ENCODE results near the gene CIDEB.

The CIDEB gene

GRCh38 chr14:24291446-24292117 is 16.2 kb downstream of the CIDEB start:
- TF ChIP-seq, protein P1, sequence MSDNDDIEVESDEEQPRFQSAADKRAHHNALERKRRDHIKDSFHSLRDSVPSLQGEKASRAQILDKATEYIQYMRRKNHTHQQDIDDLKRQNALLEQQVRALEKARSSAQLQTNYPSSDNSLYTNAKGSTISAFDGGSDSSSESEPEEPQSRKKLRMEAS (IDR thresholded peaks at IDR 0.05), result no peak
- TF ChIP-seq FOXM1 (IDR thresholded peaks at IDR 0.05; ENCODE audit: borderline replicate concordance, low read depth), result no peak
- TF ChIP-seq, protein P2, sequence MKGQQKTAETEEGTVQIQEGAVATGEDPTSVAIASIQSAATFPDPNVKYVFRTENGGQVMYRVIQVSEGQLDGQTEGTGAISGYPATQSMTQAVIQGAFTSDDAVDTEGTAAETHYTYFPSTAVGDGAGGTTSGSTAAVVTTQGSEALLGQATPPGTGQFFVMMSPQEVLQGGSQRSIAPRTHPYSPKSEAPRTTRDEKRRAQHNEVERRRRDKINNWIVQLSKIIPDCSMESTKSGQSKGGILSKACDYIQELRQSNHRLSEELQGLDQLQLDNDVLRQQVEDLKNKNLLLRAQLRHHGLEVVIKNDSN (IDR thresholded peaks at IDR 0.05), result no peak
- TF ChIP-seq EP300 (IDR thresholded peaks at IDR 0.05; ENCODE audit: borderline replicate concordance), result no peak
- TF ChIP-seq TCF12 (IDR thresholded peaks at IDR 0.05; ENCODE audit: low read depth), result no peak
- TF ChIP-seq YY1 (IDR thresholded peaks at IDR 0.05; ENCODE audit: low read depth), result no peak
- no peak for TF ChIP-seq CEBPB (IDR thresholded peaks at IDR 0.05)
- no peak for TF ChIP-seq RAD21 (IDR thresholded peaks at IDR 0.05; ENCODE audit: low read depth)
- TF ChIP-seq NFIC (IDR thresholded peaks at IDR 0.05), result no peak
- TF ChIP-seq TEAD4 (IDR thresholded peaks at IDR 0.05), result no peak
- no peak for TF ChIP-seq TAF1 (IDR thresholded peaks at IDR 0.05; ENCODE audit: low read depth)
- no peak for TF ChIP-seq CREB1 (IDR thresholded peaks at IDR 0.05; ENCODE audit: low read depth)
- TF ChIP-seq EGR1 (IDR thresholded peaks at IDR 0.05), result no peak
- no peak for TF ChIP-seq ZBTB7A (IDR thresholded peaks at IDR 0.05; ENCODE audit: low read depth)
- no peak for TF ChIP-seq REST (IDR thresholded peaks at IDR 0.05; ENCODE audit: low read depth)

- no peak for TF ChIP-seq FOXM1 (IDR thresholded peaks at IDR 0.05; ENCODE audit: borderline replicate concordance, low read depth)
- TF ChIP-seq, protein P1 (IDR thresholded peaks at IDR 0.05), result no peak
- no peak for TF ChIP-seq REST (IDR thresholded peaks at IDR 0.05; ENCODE audit: low read depth)
- TF ChIP-seq RAD21 (IDR thresholded peaks at IDR 0.05; ENCODE audit: low read depth), result no peak
- TF ChIP-seq TAF1 (IDR thresholded peaks at IDR 0.05; ENCODE audit: low read depth), result no peak
- TF ChIP-seq YY1 (IDR thresholded peaks at IDR 0.05; ENCODE audit: low read depth), result no peak
- TF ChIP-seq CEBPB (IDR thresholded peaks at IDR 0.05), result no peak
- TF ChIP-seq TEAD4 (IDR thresholded peaks at IDR 0.05), result no peak
- TF ChIP-seq, protein P2 (IDR thresholded peaks at IDR 0.05), result no peak
- no peak for TF ChIP-seq EGR1 (IDR thresholded peaks at IDR 0.05)
- no peak for TF ChIP-seq EP300 (IDR thresholded peaks at IDR 0.05; ENCODE audit: borderline replicate concordance)
- no peak for TF ChIP-seq NFIC (IDR thresholded peaks at IDR 0.05)
These were observed 17.0 kb downstream of the CIDEB start for GRCh38 chr14:24290746-24291145.

DNA sequence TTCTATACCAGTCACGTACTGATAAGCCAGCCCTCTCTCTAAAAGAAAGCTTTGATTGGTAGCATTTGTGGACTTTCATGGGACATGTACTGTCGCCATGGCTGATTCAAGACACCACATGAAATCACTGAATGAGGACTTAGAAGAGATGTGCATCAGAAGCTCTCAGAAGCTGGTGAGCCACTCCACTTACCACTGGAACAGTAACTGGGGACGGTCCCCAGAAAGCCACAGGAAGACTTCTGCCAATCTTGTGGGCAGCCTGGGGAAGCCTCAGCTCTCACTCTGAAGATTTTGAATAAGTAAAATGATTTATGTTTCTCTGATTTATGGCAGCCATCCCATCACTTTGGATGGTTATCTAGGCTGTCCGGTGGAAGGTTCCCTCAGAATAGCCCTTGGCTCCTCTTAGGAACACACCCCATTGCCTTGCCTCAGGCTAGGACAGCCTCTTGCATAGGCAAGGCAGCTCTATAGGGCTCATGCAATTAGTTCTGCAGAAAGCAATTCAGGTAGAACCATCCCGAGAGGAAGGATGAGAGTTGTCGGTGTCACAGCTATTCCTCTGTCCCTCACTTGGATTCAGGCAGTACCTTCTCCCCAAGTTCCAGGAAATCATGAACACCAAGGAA is 18.0 kb downstream of the CIDEB start:
- TF ChIP-seq, protein P1 (IDR thresholded peaks at IDR 0.05), result no peak
- no peak for TF ChIP-seq TAF1 (IDR thresholded peaks at IDR 0.05; ENCODE audit: low read depth)
- no peak for TF ChIP-seq CEBPB (IDR thresholded peaks at IDR 0.05)
- no peak for TF ChIP-seq YY1 (IDR thresholded peaks at IDR 0.05; ENCODE audit: low read depth)
- TF ChIP-seq NFIC (IDR thresholded peaks at IDR 0.05), result no peak
- no peak for TF ChIP-seq ZBTB7A (IDR thresholded peaks at IDR 0.05; ENCODE audit: low read depth)
- TF ChIP-seq REST (IDR thresholded peaks at IDR 0.05; ENCODE audit: low read depth), result no peak
- TF ChIP-seq EP300 (IDR thresholded peaks at IDR 0.05; ENCODE audit: borderline replicate concordance), result no peak
- no peak for TF ChIP-seq CREB1 (IDR thresholded peaks at IDR 0.05; ENCODE audit: low read depth)
- no peak for TF ChIP-seq TEAD4 (IDR thresholded peaks at IDR 0.05)
- no peak for TF ChIP-seq EGR1 (IDR thresholded peaks at IDR 0.05)
- TF ChIP-seq FOXM1 (IDR thresholded peaks at IDR 0.05; ENCODE audit: borderline replicate concordance, low read depth), result no peak
- no peak for TF ChIP-seq TCF12 (IDR thresholded peaks at IDR 0.05; ENCODE audit: low read depth)
- no peak for TF ChIP-seq RAD21 (IDR thresholded peaks at IDR 0.05; ENCODE audit: low read depth)
- TF ChIP-seq, protein P2 (IDR thresholded peaks at IDR 0.05), result no peak
